ENCODE data around the gene CHST15. TPM values are rescaled to one million over a fixed set of nuclear protein-coding genes. Genes with fewer than 3 reads are reported as not detected.

CHST15 gene
- total and polyA plus RNA-seq, 2 of the 8 experiments (the other 6 are each of a cell fraction or from before 2014, with no cell fraction given) = 8.8 to 9.1 TPM

DNA sequence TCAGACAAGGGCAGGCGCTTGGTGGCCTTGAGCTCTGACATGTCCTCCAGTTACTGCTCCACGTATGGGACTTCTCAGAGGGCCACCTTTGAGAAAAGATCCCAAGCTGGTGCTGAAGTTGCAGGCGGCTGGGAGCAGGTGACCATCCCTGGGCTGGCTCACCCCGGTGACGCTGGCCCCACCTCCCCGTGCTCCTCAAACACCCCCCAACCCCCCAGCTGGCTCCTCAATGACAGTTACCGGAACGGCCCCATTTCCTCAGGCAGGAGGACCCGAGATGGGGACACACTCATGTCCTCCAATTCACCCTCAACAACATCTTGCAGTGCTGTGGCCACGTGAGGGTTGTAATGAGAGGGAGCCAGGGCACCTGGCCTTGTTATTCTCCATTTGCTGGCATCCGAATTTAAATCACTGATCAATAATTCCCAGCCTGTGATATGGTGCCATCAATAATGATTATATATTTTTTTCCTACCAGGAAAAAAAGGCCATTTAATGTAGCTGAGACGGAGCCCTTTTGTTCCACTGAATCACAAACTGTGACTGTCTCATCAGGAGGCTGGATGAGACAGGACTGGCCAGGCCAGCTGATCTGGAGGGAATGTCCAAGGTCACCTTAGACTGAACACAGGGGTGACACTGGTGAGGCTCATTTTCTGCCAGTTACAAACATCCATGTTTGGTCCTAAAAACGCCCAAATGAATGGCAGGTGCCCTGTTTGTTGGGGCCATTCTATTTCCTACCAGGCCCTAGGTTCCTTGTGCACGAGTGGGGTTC is 64.5 kb downstream of the CHST15 start:
- Histone ChIP-seq H3K9ac (replicated peaks in 1 of 4; ENCODE audit: extremely low read depth in 1 of 4, low read depth in 3 of 4, low read length in 3 of 4) (no peak overlapping the region), H3K36me3 (ENCODE audit: control insufficient read depth in 2 of 4, insufficient read depth in 4 of 4, low read length in 3 of 4) (no peaks in the 10 kb centered on the region), H2BK120ac (replicated peaks; ENCODE audit: low read depth, low read length) (no peak overlapping the region), H3K9me3 (ENCODE audit: insufficient read depth in 2 of 2, low read depth in 1 of 2, low read length in 1 of 2) (no peaks in the 10 kb centered on the region), H3K23me2 (ENCODE audit: low read depth, low read length) (no peaks in the 10 kb centered on the region), H2BK5ac (ENCODE audit: low read depth, low read length) (no peak overlapping the region), H2BK20ac (ENCODE audit: low read length) (no peak overlapping the region), H3K27me3 (replicated peaks in 1 of 4; ENCODE audit: control insufficient read depth in 3 of 4, extremely low read depth in 1 of 4, insufficient read depth in 3 of 4, low read length in 3 of 4) (0 out of 7 replicates have a peak, but pooled peaks cover 0 to 2% (median 0%) of the 10 kb centered on the region in 4 experiments), H4K8ac (ENCODE audit: extremely low read depth, insufficient read depth, low read length) (no peak overlapping the region), H3K79me1 (ENCODE audit: low read depth, low read length) (no peaks in the 10 kb centered on the region), H3K4me1 (replicated peaks in 1 of 4; ENCODE audit: control insufficient read depth in 3 of 4, insufficient read depth in 4 of 4, low read length in 3 of 4) (peaks cover 8 to 26% (median 17%) of the 10 kb centered on the region in 4 experiments), H2BK12ac (ENCODE audit: low read depth, low read length) (no peak overlapping the region), H4K91ac (replicated peaks; ENCODE audit: insufficient read length, low read length) (no peak overlapping the region), H3K4me2 (ENCODE audit: insufficient read depth in 1 of 2, low read depth in 2 of 2, low read length in 2 of 2) (no peak overlapping the region), H3K14ac (ENCODE audit: insufficient read length) (no peak overlapping the region), H2AFZ (ENCODE audit: low read length) (no peak overlapping the region), H3K27ac (ENCODE audit: low read depth, low read length) (no peak overlapping the region), H3K79me2 (ENCODE audit: control insufficient read depth in 1 of 2, insufficient read depth in 2 of 2, low read length in 2 of 2) (no peaks in the 10 kb centered on the region), H3K18ac (ENCODE audit: extremely low read depth, low read length) (no peak overlapping the region), H3K4ac (replicated peaks; ENCODE audit: insufficient read length, low read depth, low read length) (no peak overlapping the region), H3K56ac (replicated peaks; ENCODE audit: insufficient read length, low read depth, low read length) (no peak overlapping the region), H2BK15ac (ENCODE audit: low read length) (no peak overlapping the region), H3K4me3 (ENCODE audit: extremely low read depth in 1 of 4, insufficient read depth in 2 of 4, low read depth in 3 of 4, low read length in 4 of 4) (no peak overlapping the region), H4K20me1 (replicated peaks in 1 of 2; ENCODE audit: control insufficient read depth in 1 of 2, insufficient read depth in 2 of 2, low read length in 2 of 2) (no peaks in the 10 kb centered on the region), H3K23ac (ENCODE audit: insufficient read length) (no peak overlapping the region), H2AK5ac (ENCODE audit: low read depth, low read length) (no peak overlapping the region), H4K5ac (ENCODE audit: insufficient read length, low read depth, low read length) (no peak overlapping the region)
- ChIA-PET CTCF (ENCODE audit: partially characterized antibody) (interaction anchor here (1.4 to 2.3 kb wide), 4 partner anchors 34 to 360 kb away, joined by 3 to 7 read pairs (median 6); no protein-coding TSS in a partner anchor), POLR2A (ENCODE audit: partially characterized antibody) (no interaction called here)
- DNase-seq (ENCODE audit: low read depth in 1 of 2, low spot score in 2 of 2) (no peak), FAIRE-seq (no peak)
- TF ChIP-seq POLR2A (IDR thresholded peaks at IDR 0.05; ENCODE audit: control extremely low read depth in 1 of 2, low read depth in 2 of 2, low read length in 2 of 2) (no peak), KDM1A (IDR thresholded peaks at IDR 0.05; ENCODE audit: borderline replicate concordance, low read length) (no peak), KDM5A (IDR thresholded peaks at IDR 0.05; ENCODE audit: low read length) (no peak), RXRA (IDR thresholded peaks at IDR 0.05; ENCODE audit: insufficient read depth, low read depth, low read length) (no peak), SP4 (IDR thresholded peaks at IDR 0.05; ENCODE audit: low read length) (no peak), FOSL1 (IDR thresholded peaks at IDR 0.05; ENCODE audit: insufficient read depth, low read depth, low read length) (no peak), NANOG (IDR thresholded peaks at IDR 0.05; ENCODE audit: insufficient read depth, low read depth, low read length, poor library complexity, severe bottlenecking) (no peak), ZNF274 (IDR thresholded peaks at IDR 0.05; ENCODE audit: borderline replicate concordance, extremely low read depth, low read length) (no peak)
- TF ChIP-seq, protein P1, sequence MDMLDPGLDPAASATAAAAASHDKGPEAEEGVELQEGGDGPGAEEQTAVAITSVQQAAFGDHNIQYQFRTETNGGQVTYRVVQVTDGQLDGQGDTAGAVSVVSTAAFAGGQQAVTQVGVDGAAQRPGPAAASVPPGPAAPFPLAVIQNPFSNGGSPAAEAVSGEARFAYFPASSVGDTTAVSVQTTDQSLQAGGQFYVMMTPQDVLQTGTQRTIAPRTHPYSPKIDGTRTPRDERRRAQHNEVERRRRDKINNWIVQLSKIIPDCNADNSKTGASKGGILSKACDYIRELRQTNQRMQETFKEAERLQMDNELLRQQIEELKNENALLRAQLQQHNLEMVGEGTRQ (IDR thresholded peaks at IDR 0.05; ENCODE audit: low read length) = no peak
- TF ChIP-seq, protein P2, sequence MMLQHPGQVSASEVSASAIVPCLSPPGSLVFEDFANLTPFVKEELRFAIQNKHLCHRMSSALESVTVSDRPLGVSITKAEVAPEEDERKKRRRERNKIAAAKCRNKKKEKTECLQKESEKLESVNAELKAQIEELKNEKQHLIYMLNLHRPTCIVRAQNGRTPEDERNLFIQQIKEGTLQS (IDR thresholded peaks at IDR 0.05; ENCODE audit: insufficient read depth, low read depth, low read length) = no peak
- WGBS, 2 experiments (ENCODE audit: extremely low coverage in 1 of 2, insufficient coverage in 1 of 2, insufficient read length in 1 of 2, insufficient replicate concordance in 2 of 2, low coverage in 1 of 2, low lambda C conversion rate in 2 of 2, missing lambda C conversion rate in 1 of 2) = 88% methylated on average over 14 of the region's 14 CpGs; no CpG with 5 or more reads in 1 of the 2 experiments
